Measurements from ENCODE around the gene SEMA4A.

DNA sequence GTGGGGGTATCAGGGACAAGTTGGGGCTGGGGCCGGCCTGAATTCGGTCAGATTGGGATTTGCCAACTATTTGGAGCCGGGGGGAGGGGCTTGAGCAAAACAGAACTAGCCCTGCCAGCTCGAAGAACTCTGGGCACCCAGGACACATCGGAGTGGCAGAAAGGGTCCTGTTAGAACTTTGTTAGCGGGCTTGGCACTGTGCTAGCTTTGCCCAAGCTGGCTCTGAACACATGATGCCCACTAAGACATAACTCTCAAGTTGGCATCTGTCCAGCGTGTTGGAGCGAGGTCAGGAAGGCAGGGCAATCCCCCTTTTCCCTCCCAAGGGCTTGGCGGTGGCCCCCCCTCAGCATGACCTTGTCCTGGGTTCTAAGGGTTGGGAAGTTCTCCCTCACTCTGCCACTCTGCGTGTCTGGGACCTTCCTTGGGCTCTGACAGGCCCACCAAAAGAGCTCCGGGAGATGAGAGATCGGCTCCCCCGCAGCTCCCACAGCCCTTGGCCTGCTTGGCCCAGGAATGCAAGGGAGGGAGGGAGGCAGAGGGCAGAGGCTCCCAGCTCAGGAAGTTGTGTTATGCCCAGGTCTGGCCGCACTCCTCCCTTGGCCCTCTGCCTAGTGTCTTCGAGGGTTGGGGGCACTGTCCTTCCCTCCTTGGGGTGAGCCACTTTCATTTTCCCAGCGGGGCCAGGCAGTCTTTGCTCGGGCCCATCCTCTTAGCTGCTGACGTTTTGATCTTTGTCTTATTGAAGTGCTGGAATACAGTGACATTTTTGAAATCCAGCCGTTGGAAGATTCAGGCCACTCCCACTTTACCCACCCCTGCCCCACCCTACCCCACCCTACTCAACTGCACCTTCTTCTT is 37.6 kb upstream of the SEMA4A start:
- TF ChIP-seq POLR2AphosphoS5 (IDR thresholded peaks at IDR 0.05), result no peak
- TF ChIP-seq POLR2A (IDR thresholded peaks at IDR 0.05), result peak; percentile 46
- TF ChIP-seq, protein P1, sequence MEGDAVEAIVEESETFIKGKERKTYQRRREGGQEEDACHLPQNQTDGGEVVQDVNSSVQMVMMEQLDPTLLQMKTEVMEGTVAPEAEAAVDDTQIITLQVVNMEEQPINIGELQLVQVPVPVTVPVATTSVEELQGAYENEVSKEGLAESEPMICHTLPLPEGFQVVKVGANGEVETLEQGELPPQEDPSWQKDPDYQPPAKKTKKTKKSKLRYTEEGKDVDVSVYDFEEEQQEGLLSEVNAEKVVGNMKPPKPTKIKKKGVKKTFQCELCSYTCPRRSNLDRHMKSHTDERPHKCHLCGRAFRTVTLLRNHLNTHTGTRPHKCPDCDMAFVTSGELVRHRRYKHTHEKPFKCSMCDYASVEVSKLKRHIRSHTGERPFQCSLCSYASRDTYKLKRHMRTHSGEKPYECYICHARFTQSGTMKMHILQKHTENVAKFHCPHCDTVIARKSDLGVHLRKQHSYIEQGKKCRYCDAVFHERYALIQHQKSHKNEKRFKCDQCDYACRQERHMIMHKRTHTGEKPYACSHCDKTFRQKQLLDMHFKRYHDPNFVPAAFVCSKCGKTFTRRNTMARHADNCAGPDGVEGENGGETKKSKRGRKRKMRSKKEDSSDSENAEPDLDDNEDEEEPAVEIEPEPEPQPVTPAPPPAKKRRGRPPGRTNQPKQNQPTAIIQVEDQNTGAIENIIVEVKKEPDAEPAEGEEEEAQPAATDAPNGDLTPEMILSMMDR (IDR thresholded peaks at IDR 0.05), result no peak
